HCT116 (cell line): ENCODE results near the gene TEDC2. TPM values are rescaled to one million over a fixed set of nuclear protein-coding genes. Genes with fewer than 3 reads are reported as not detected.

Experiments used
- ATAC-seq: fragments of 200-7000 bp; cut with Tn5 transposase; 2 replicates; pipeline ENCODE4 v1.9.1; 2020; ENCODE audit warnings: mild to moderate bottlenecking, moderate library complexity
- BruUV-seq: library from RNA; stranded (reverse); fragments of 400-500 nt; replicated peaks from 2 replicates; lab custom pipeline; 2021; lab: Mats Ljungman, UMichigan
- CTCF ChIA-PET: fragments of 300-600 bp; sonication (Branson Sonifier 250); formaldehyde crosslinking; loops from one replicate; lab custom pipeline; 2021; ENCODE audit warnings: antibody characterized with exemption; lab: Charles Lee
- POLR2A ChIA-PET: fragments of 300-600, 350-600 bp; sonication (Branson Sonifier 250); formaldehyde crosslinking; loops from one replicate; lab custom pipeline; 2021; ENCODE audit warnings: antibody characterized with exemption; lab: Charles Lee
- RAD21 ChIA-PET, 2 experiments: fragments of 300-600 bp; sonication (Branson Sonifier 250); formaldehyde crosslinking; loops; one replicate each; lab custom pipeline; 2023; ENCODE audit warnings: low total read pairs in 2 of 2; ENCODE audit not compliant: uncharacterized antibody in 2 of 2, unreplicated experiment in 2 of 2, low non-redundant PET in 1 of 2; lab: Charles Lee
- DNase-seq: peaks from one replicate; pipeline ENCODE4 v3.0.0-alpha.2; 2010; ENCODE audit warnings: low read depth, low spot score
- H2AFZ ChIP-seq: fragments of 200-600 bp; shearing (Covaris generic), sonication (generic); 2 replicates; pipeline ENCODE4 v1.6.1; 2017; ENCODE audit warnings: low read depth, mixed run types, mixed read lengths, antibody characterized with exemption, low read length; ENCODE audit not compliant: poor library complexity, severe bottlenecking
- H3K27ac ChIP-seq: 2 replicates; pipeline ENCODE4 v1.5.1; 2012; ENCODE audit warnings: low read depth, low read length
- H3K27me3 ChIP-seq: fragments of 200-600 bp; sonication (generic); 2 replicates; pipeline ENCODE4 v1.6.1; 2016; ENCODE audit warnings: mixed run types, low read length, mixed read lengths; ENCODE audit not compliant: insufficient read depth
- H3K36me3 ChIP-seq, 2 experiments: fragments of 200-500 bp in 1 of 2; fragments of 200-600 bp in 1 of 2; sonication (Bioruptor generic) in 1 of 2; sonication (generic) in 1 of 2; 2 replicates each; pipeline versions ENCODE4 v1.5.1 to v1.6.1; 2014 to 2016; ENCODE audit warnings: low read length in 2 of 2, inconsistent platforms in 1 of 2, mixed read lengths in 1 of 2, mixed run types in 1 of 2; ENCODE audit not compliant: insufficient read depth in 2 of 2, control insufficient read depth in 1 of 2
- H3K4me1 ChIP-seq, 2 experiments: fragments of 200-600 bp in 1 of 2; sonication (generic) in 1 of 2; 2 replicates each; pipeline versions ENCODE4 v1.5.1 to v1.6.1; 2012 to 2017; ENCODE audit warnings: low read length in 2 of 2, inconsistent platforms in 1 of 2, mild to moderate bottlenecking in 1 of 2, mixed read lengths in 1 of 2, mixed run types in 1 of 2, moderate library complexity in 1 of 2; ENCODE audit not compliant: insufficient read depth in 2 of 2, control insufficient read depth in 1 of 2
- H3K4me2 ChIP-seq: fragments of 200-600 bp; sonication (generic); 2 replicates; pipeline ENCODE4 v1.6.1; 2017; ENCODE audit warnings: mixed run types, low read length, mixed read lengths
- H3K4me3 ChIP-seq, 2 experiments: fragments of 200-600 bp in 1 of 2; sonication (generic) in 1 of 2; replicated peaks in 1 of 2; 2 replicates each; pipeline ENCODE4 v1.5.1; 2011 to 2016; ENCODE audit warnings: low read length in 2 of 2, control low read depth in 1 of 2, low read depth in 1 of 2, mild to moderate bottlenecking in 1 of 2, mixed read lengths in 1 of 2, mixed run types in 1 of 2
- H3K79me2 ChIP-seq: fragments of 200-600 bp; sonication (generic); 2 replicates; pipeline ENCODE4 v1.6.1; 2017; ENCODE audit warnings: mild to moderate bottlenecking, mixed run types, low read length, moderate library complexity, mixed read lengths; ENCODE audit not compliant: insufficient read depth
- H3K9ac ChIP-seq: fragments of 200-600 bp; sonication (generic); 2 replicates; pipeline ENCODE4 v1.6.1; 2016; ENCODE audit warnings: low read length, mixed read lengths
- H3K9me2 ChIP-seq: fragments of 200-600 bp; sonication (generic), shearing (Covaris generic); 2 replicates; pipeline ENCODE4 v1.6.1; 2017; ENCODE audit warnings: mixed run types, mild to moderate bottlenecking, moderate library complexity; ENCODE audit not compliant: insufficient read depth
- H3K9me3 ChIP-seq, 2 experiments: fragments of 200-500 bp in 1 of 2; fragments of 200-600 bp in 1 of 2; sonication (Bioruptor generic) in 1 of 2; sonication (generic) in 1 of 2; 2 replicates each; pipeline ENCODE4 v1.6.1; 2014 to 2017; ENCODE audit warnings: low read length in 2 of 2, mixed read lengths in 2 of 2, inconsistent platforms in 1 of 2, low read depth in 1 of 2, mild to moderate bottlenecking in 1 of 2, mixed run types in 1 of 2, moderate library complexity in 1 of 2; ENCODE audit not compliant: control insufficient read depth in 1 of 2, insufficient read depth in 1 of 2
- H4K20me1 ChIP-seq: fragments of 200-600 bp; sonication (generic), shearing (Covaris generic); 2 replicates; pipeline ENCODE4 v1.6.1; 2017; ENCODE audit warnings: mixed run types, mild to moderate bottlenecking, moderate library complexity; ENCODE audit not compliant: insufficient read depth
- CBX3 ChIP-seq: IDR thresholded peaks from 2 replicates; pipeline ENCODE4 v1.6.1; 2012; ENCODE audit warnings: low read depth
- CEBPB ChIP-seq: IDR thresholded peaks from 2 replicates; pipeline ENCODE4 v1.6.1; 2012; ENCODE audit warnings: low read depth
- CTCF ChIP-seq, 3 experiments: fragments of 200-600 bp in 1 of 3; sonication (generic) in 1 of 3; IDR thresholded peaks in 2 of 3; conservative IDR thresholded peaks in 1 of 3; 2 replicates each; pipeline ENCODE4 v1.5.1; 2012 to 2017; ENCODE audit warnings: low read depth in 2 of 3, low read length in 2 of 3, antibody characterized with exemption in 1 of 3, borderline replicate concordance in 1 of 3, control low read depth in 1 of 3, mild to moderate bottlenecking in 1 of 3, mixed read lengths in 1 of 3, mixed run types in 1 of 3, moderate library complexity in 1 of 3; ENCODE audit not compliant: insufficient read depth in 1 of 3
- ELF1 ChIP-seq: IDR thresholded peaks from 2 replicates; pipeline ENCODE4 v1.6.1; 2012; ENCODE audit warnings: low read depth, borderline replicate concordance
- EZH2phosphoT487 ChIP-seq: fragments of 200-600 bp; IDR thresholded peaks from 2 replicates; pipeline ENCODE4 v1.6.1; 2018; ENCODE audit warnings: antibody characterized with exemption, borderline replicate concordance
- FOSL1 ChIP-seq: IDR thresholded peaks from 2 replicates; pipeline ENCODE4 v1.6.1; 2012; ENCODE audit warnings: low read depth
- JUND ChIP-seq: IDR thresholded peaks from 2 replicates; pipeline ENCODE4 v1.6.1; 2012
- MAX ChIP-seq: IDR thresholded peaks from 2 replicates; pipeline ENCODE4 v1.6.1; 2012
- POLR2AphosphoS5 ChIP-seq: IDR thresholded peaks from 2 replicates; pipeline ENCODE4 v1.6.1; 2011; ENCODE audit warnings: mild to moderate bottlenecking, low read depth, low read length, moderate library complexity
- RAD21 ChIP-seq: IDR thresholded peaks from 2 replicates; pipeline ENCODE4 v1.6.1; 2012; ENCODE audit warnings: low read depth, mild to moderate bottlenecking
- SP1 ChIP-seq: IDR thresholded peaks from 2 replicates; pipeline ENCODE4 v1.6.1; 2012; ENCODE audit warnings: low read depth
- TCF7L2 ChIP-seq: IDR thresholded peaks from 2 replicates; pipeline ENCODE4 v1.7.0; 2011; ENCODE audit warnings: borderline replicate concordance, inconsistent platforms; ENCODE audit not compliant: insufficient read depth, insufficient read length; ENCODE audit errors: extremely low read depth
- intact Hi-C: fragments of 100-400 bp; cut with micrococcal nuclease; formaldehyde crosslinking; loops from 2 replicates; pipeline ENCODE4 v1.10.0; 2022
- total RNA-seq: library from RNA; stranded (reverse); gene quantifications from one replicate; pipeline ENCODE4 v1.2.1, GENCODE V29; 2021; ENCODE audit not compliant: unreplicated experiment

The TEDC2 gene
- total RNA-seq, 1 experiment from 2014 or later = 26.5 TPM

- ATAC-seq = no peak
- Histone ChIP-seq H4K20me1 (no peaks in the 10 kb centered on the region), H3K27me3 (no peaks in the 10 kb centered on the region), H3K4me1 (peaks cover 23 to 42% of the 10 kb centered on the region in 2 experiments), H3K79me2 (no peaks in the 10 kb centered on the region; the same call in 1 of the 2 replicates), H3K9ac (peak overlapping the region; percentile 83), H2AFZ (no peak overlapping the region), H3K4me2 (peak overlapping the region; percentile 95), H3K9me2 (no peaks in the 10 kb centered on the region), H3K9me3 (no peaks in the 10 kb centered on the region), H3K27ac (peak overlapping the region; percentile 81), H3K4me3 (peak overlapping the region; percentile 39 to 61; a peak in 1 of 4 replicates), H3K36me3 (no peaks in the 10 kb centered on the region)
- DNase-seq = no peak
- ChIA-PET CTCF (no interaction called here), POLR2A (no interaction called here), RAD21 (no interaction called here)
- TF ChIP-seq RAD21 (no peak), POLR2AphosphoS5 (no peak), JUND (no peak), CTCF (IDR thresholded peaks at IDR 0.05 in 2 of 3, conservative IDR thresholded peaks at IDR 0.05 in 1 of 3; ENCODE audit: borderline replicate concordance in 1 of 3, insufficient read depth in 1 of 3, low read depth in 2 of 3, low read length in 2 of 3) (no peak), CBX3 (no peak), TCF7L2 (no peak), MAX (no peak), FOSL1 (no peak), SP1 (no peak), EZH2phosphoT487 (no peak), CEBPB (no peak), ELF1 (no peak)
- intact Hi-C loops = no loop called here
- BruUV-seq = no TSS peak
Measured at GRCh38 chr16:2466667-2467527, 7.0 kb downstream of the TEDC2 start.
